DOHH2 (cell line): ENCODE results near the gene TTN.

Experiments
- EZH2phosphoT487 ChIP-seq: fragments of 200-600 bp; sonication (generic); IDR thresholded peaks from 2 replicates; pipeline ENCODE4 v1.6.1; 2017; ENCODE audit warnings: borderline replicate concordance, mild to moderate bottlenecking, antibody characterized with exemption, low read length, moderate library complexity, mixed read lengths
- TF ChIP-seq, protein P1 (sequence below): fragments of 200-600 bp; sonication (generic); IDR thresholded peaks from one replicate; pipeline ENCODE4 v1.5.1; 2014; ENCODE audit warnings: antibody characterized with exemption, mild to moderate bottlenecking, low read depth, low read length; ENCODE audit not compliant: poor library complexity, severe bottlenecking

- TF ChIP-seq EZH2phosphoT487: no peak
- TF ChIP-seq, protein P1, sequence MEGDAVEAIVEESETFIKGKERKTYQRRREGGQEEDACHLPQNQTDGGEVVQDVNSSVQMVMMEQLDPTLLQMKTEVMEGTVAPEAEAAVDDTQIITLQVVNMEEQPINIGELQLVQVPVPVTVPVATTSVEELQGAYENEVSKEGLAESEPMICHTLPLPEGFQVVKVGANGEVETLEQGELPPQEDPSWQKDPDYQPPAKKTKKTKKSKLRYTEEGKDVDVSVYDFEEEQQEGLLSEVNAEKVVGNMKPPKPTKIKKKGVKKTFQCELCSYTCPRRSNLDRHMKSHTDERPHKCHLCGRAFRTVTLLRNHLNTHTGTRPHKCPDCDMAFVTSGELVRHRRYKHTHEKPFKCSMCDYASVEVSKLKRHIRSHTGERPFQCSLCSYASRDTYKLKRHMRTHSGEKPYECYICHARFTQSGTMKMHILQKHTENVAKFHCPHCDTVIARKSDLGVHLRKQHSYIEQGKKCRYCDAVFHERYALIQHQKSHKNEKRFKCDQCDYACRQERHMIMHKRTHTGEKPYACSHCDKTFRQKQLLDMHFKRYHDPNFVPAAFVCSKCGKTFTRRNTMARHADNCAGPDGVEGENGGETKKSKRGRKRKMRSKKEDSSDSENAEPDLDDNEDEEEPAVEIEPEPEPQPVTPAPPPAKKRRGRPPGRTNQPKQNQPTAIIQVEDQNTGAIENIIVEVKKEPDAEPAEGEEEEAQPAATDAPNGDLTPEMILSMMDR: no peak
Measured at GRCh38 chr2:178843697-178844096, 36.5 kb upstream of the TTN start.
